GM21723 (cell line): ENCODE results near the gene CRADD.
"Not testable (repeated sequence)": the region's sequence is repeated elsewhere in the genome, so short reads cannot be mapped to it uniquely, and the experiment has no call there.

Experiments used
- ATAC-seq: cut with Tn5 transposase; IDR thresholded peaks from one replicate; pipeline ENCODE4 v1.9.1; 2021; ENCODE audit warnings: mild to moderate bottlenecking, moderate library complexity; ENCODE audit not compliant: unreplicated experiment

The CRADD gene

DNA sequence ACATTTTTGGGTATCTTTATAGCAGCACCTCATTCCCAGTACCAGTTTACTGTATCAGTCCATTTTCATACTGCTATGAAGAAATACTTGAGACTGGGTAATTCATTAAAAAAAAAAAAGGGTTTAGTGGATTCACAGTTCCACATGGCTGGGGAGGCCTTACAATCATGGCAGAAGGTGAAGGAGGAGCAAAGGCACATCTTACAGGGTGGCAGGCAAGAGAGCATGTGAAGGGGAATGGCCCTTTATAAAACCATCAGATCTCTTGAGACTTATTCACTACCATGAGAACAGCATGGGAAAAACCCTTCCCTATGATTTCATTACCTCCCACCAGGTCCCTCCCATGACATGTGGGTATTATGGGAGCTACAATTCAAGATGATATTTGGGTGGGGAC is 77.7 kb downstream of the CRADD start:
- ATAC-seq: not testable (repeated sequence)

DNA sequence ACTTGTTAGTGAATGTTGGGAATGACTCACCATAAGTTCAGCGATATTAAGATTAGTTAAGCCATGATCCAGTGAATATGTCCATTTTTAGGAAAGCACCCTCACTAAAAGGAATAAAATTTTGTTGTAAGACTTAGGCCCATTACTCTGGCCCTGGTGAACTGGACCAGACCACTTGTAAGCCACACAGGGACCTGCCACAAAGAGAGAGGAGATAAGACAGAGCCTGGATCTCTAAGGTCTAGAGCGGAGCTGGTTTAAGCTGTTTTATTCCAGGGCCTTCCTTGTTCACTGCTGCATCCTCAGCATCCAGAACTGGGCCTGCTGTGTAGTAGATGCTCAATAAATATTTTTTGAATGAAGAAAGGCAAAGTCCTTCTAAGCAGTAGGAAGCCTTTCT is 79.1 kb downstream of the CRADD start:
- ATAC-seq: no peak

DNA sequence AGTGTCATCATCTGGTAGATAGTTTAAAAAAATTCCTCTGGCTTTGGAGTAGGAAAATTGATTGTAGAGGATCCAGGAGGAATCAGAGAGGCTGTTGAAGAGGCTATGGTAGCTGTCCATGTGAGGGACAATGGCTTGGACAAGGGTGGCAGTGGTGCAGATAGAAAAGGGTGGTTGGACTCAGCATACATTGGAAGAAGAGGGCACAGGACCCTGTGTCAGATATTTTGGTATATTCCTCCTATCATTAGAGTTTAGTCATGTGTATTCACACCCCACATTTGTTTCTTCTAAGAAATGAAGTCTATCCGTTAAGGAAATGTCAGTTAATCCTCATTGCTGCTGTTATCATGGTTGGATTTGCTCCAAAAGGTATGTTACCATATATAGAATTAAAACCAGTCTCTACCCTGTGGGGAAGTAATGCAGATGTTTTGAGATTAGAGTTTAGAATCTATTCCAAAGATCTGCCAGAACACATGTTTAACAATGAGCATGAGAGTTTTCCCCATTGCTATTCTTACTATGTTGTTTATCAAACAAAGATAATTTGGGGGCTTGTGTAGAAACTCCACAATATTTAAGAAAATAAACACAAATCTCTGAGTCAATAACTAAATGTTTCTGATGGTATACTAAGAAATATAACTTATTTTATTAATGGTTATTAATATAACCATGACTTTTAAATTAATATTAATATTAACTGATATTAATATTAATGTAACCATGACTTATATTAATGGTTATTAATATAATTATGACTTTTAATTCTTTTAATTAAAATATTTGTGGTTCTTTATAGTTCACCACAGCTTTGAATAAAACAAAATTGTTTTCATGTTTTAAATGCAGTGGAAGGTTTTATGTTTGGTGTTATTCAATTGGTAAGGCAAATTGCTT is 80.9 kb downstream of the CRADD start:
- no peak for ATAC-seq

DNA sequence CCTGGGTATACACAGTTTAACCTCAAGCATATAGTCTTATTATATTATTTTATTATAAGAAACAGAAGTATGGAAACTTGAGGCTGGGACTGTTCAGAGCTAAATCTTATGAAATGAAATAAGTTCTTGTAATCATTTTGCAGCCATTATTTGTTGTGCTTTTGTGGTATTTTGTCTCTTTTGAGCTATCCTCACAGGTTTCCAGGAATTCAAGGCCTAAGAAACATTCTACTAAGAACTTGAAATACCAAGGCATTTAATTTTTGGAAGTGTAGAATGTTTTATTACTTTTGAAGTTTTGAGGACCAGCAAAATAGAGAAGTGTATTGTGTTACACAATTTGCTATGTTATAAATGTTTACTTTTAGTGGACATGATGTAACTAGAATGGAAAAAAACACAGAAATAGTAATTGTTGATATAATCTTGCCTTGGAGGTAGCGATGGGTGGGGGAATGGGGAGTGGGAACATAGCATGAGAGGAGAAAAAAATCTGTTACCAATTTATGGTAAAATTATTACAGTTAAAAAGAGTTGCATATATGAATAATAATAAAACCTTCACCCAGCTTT is 81.7 kb downstream of the CRADD start:
- ATAC-seq: no peak

DNA sequence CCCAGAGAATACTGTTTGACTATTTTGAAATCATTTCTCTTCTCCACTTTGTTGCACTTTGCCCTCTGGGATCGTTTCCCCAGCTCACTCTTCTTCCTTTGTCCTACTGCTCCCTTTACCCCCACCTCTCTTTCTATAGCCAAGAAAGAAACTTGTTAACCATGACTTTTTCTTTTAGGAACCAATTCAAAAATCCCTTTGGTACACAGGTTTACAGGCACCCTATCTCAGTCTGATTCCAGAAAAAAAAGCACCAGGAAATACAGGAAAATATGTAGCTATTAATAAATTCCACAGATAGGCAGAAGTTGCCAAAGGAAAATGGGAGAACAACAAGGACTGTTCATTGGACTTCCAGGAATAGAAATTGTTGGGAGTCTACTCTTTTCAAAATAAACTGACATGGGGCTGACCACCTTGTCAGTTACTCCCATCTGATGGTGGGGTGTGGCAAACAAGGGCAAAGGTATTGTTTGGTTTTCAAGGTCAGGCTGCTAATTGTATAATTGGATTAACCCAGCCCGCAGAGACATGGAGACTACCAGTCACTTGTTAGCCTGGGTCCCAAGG is 82.4 kb downstream of the CRADD start:
- no peak for ATAC-seq

DNA sequence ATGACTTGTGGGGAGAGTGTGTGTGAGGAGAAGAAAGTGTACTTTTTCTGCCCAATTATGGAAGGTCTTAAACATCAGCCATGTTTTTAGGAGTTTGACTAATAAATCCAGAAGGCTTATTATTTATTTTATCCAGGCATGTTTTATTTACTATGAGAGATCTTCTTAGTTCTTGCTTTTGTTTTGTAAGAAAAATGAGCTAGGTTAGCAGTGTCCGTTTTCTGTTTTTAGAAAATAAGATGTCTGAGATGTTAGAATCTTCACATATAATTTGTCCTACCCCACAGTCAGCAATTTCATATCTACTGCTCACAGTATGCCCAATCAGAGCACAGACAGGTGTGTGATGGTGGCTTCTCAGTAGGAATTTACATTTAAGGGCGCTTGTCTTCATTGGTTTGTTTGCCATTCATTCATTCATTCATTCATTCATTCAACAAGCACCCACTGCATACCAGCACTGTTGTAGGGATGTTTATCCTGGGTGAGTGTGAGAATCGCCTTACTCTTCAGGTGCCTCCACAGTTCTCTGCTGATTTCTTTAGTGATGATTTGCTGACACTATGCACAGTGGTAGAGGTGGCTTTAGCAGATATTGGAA is 83.2 kb downstream of the CRADD start:
- no peak for ATAC-seq

DNA sequence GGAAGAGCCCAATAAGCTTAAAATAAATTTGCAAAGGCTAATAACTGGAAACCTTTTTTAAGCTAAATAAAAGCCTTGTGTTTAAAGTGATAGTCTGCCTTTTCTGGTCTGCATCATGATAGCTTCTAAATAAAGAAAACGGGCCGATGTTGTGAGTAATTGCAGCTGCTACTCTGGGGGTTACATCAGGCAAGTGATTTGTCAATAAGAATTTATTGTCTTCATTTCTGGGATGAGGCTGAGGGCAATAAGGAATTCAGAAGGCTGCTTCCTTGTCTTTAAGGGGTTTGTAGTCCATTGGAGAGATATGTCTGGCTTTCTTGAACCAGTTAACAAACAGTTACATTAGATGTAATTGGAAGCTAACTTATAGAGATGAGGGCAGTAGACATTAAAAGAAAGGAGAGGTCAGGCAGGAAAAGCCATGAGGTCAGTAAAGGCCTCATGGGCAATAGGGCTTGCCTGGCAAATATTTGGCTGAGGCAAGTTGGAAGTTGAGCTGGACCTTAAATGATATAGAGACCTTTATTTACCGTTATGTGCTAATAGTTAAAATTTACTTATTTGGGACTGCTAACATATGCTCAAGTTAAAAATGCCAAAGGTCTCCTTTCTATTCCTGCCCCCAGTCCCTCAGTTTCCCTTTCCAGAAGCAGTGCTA is 85.0 kb downstream of the CRADD start:
- no peak for ATAC-seq

DNA sequence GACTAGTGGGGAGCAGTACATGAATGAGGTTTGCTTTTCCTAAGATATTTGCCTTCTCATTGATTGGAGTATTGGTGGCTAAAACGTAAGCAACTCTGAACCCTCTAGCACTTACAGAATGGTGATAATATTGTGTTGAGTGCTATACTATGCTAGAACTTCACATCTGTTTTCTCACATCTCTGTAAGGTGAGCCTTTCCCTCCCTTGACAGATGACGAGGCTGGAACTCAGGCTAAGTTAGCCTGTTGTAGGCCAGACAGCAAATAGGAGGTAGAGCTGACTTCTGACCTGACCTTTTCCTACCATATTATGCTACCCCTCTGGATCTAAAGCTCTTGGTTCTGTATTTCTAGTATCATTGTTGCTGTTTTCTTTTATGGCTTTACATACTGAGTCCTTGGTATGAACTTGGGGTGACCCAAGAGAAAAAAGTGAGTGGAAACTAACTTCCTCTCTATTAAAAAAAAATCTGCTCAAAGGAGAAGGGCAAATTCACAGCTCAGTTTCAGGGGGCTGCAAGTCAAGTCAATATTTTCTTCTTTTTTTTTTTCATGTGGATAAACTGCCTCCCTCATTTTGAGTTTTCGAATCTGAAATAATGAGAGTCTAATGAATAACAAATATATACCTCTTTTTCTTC is 85.9 kb downstream of the CRADD start:
- ATAC-seq: no peak

DNA sequence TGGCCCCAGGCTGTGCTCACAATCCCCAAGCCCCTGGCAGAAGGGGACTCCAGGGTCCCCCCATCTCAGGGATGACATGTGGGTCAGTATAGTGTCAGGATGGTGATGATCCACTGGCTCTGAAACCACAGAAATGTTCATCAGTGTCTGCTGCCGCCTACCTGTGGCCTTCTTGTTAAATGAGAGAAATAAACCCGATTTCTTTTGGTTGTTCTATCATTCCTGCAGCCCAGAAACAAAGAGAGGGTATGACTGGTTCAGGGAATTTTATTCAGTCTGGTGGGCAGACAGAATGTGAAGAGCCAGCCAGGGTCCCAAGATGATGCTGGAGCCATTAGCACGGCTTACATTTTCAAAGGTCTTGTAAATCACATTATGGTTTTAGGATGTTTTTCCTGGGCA is 86.6 kb downstream of the CRADD start:
- ATAC-seq: no peak

DNA sequence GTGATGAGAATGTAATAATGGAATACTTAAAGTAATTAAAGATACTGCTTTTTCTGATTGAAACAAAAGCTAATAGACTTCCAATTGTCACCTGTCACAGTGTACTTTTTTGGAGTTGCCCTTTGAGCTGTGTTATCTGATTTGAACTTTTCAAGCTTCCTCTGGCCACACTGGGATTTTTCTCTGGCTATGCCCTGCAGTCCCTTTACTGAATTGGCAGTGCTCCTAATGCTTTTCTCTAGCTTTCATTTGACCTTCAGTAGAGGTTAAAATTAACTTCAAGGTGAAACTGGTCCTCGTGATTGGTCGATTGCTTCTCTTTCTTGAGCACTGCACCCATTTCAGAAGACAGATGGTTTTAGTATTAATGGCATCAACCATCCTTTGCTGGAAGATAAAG is 89.2 kb downstream of the CRADD start:
- no peak for ATAC-seq

DNA sequence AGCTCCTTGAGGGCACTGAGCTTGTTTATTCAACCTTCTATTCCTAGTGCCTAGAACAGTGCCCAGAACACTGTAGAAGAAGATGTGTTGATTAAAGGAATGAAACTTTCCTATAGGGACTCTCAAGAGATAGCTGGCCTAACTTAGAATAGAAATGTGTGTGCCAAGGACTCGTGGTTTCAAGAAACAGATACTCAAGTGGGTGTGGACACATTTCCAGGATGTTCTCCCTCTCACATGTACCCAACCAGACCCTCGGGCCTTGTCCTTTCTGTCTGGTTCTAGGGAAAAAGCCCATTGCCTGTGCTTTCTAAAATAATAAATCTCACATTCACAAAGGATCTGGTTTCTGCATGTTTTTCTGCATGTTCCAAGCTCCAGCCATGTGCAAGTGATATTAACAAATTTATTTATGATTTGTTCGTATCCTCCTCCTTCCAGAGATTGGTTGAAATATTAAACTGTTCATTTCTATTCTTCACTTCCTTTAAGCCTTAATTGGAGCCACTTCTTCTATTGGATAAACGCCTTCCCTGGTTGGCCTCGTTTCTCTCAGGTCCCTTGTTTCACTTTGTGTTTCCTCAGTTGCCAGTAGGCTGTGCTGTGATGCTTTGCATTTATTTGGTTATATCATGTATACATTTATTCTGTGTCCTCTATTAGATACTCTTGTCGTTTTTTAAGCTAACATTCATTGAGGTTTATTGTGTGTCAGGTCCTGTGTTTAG is 89.8 kb downstream of the CRADD start:
- ATAC-seq: no peak

DNA sequence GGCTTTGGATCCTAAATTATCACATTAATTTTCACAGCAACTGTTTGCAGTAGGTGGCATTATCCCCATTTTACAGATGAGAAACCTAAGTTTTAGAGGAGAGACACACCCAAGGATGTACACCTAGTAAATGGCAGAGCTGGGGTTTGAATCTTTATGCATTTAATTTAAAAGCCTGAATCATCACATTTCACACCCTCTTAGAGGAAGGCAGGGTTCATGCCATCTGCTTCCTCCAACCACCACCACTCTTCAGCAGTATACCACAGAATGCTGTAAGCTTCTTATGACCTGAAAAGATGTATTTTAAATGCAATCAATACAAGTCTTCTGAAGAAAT is 90.3 kb downstream of the CRADD start:
- no peak for ATAC-seq

DNA sequence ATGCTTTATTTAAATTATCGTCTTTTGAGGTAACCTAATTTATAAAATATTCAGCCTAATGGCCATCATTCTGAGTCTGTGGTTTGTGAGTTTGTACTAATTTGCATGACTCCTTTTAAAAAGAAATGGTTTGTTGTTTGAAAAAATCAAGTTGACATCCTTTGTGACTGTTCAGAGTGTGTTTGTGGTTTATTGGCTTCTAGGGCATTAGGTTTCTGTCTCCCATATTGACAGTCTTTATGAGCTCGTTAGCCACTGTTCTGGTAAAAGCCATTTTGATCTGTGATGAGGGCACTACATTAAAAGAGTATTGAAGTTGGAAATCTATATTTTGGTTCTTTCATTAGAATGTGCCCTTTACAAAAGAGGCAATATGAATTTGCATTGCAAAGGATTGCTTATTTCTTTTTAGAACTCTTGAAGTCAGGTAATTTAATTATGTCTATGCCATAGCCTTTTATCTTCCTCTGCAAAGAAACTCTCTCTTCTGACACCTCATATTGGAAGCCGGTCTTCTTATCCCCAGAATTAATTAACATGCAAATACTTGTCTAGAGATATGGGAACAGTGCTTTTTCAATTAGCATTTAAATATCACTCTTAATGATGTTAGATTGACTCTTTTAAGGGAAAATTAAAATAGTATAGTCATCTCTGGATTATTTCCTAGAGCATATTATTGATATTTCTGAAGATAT is 95.0 kb downstream of the CRADD start:
- no peak for ATAC-seq

DNA sequence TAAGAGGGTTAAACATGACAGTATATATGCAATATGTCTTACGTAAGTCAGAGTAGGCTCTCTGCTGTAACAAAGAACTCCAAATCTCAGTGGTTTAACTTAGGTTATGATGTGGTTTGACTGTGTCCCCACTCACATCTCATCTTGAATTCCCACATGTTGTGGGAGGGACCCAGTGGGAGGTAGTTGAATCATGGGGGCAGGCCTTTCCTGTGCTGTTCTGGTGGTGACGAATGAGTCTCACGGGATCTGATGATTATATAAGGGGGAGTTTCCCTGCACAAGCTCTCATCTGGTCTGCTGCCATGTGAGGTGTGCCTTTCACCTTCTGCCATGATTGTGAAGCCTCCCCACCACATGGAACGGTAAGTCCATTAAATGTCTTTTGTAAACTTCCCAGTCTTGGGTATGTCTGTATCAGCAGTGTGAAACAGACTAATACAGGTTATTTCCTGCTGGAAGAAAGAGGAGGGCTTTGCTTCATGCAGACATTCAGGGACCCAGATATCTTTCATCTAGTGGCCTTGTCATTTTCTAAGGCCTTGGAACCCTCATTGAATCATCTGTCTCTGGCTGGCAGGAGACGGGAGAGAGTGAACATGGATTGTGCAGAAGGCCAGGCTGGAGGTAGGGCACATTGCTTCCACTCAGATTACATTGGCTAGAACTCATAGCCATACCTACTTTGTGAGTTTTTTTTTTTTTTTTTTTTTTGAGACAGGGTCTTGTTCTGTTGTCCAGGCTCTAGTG is 96.1 kb downstream of the CRADD start:
- no peak for ATAC-seq

DNA sequence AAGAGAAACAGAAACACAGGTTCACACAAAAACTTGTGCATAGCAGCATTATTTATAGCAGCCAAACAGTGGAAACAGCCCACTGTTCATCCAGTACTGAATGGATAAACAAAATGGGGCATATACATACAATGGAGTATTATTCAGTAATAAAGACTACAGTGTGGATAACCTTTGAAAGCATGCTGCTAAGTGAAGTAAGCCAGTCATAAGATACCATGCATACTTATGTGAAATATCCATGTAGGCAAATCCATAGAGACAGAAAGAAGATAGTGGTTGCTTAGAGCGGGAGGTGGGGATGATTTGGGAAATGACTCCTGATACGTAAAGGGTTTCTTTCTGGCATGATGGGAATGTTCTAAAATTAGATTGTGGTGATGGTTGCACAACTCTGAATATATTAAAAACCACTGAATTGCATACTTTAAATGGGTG is 99.4 kb downstream of the CRADD start:
- no peak for ATAC-seq

DNA sequence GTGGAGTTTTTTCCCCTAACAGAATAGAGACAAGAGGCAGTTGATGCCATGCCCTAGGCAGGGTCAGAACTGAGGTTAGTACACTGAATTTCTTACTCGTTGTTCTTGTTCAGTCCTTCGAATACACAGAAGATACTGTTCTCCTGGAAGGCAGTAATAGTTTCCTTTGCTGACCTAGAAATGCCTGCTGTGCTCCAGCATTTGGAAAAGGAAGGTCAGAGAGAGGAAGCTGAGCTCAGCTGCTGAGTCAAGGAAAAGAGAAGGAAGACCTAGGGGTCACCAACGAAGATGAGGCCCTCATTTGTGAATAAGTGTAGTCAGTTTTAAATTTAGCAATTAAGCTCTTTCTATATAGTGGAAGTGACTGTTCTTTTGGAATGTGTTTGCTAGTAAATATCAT is 100.1 kb downstream of the CRADD start:
- ATAC-seq: no peak

DNA sequence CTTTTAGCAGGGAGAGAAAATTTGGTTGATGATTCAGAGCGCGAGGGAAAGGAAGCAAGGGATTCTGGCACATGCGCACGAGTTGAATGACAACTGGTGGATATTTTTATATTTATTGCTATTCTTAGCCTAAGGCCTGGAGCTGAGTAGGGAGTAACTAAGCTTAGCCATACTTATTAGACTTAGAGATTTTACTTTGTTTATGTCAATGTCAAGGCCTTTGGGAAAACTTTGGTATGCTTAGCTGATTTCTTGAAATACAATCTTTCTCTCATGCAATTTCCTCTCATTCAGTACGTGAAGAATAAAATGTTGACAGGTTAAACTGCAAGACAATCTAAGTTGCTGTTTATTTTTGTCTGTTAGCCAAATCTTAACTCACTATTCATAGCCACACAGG is 101.1 kb downstream of the CRADD start:
- ATAC-seq: no peak

DNA sequence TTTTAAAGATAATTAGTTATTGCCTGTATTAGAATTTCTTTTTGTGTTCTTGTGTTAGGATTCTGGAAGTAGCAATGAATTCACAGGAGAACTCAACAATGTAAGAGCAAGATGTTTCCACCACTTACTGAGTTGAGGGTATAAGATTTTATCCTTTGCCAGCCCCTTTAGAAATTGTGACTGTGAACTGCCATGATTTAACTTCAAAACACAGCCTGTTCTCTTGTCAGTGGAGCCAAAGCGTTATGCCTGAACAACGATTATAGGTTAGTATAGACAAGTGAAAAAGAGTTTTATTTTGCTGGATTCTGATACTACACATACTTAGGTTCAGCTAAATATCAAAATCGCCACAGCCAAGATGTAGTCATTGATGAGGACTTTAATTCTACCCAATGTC is 101.6 kb downstream of the CRADD start:
- no peak for ATAC-seq

DNA sequence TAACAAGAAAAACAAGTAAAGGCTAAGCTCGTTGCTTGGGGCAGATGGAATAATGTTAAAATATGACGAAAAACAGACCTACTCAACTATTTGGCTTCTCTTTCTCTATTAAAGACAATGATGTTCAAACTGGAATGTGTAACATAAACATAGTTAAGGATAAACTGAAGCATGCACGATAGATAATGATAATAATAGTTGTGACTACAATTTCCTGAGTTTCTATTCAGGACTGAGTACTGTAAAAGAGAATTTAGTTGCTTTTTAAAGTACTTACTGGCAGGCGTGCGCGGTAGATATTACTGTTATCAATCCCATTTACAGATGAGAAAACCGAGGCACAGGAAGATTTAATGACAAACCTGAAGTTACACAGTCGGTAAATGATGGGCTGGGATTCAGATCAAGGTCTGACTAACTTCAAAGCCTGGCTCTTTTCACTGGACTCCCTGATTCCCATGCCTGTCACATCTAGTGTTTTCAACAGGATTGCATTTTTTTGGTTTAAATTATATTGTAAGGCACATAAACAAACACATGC is 103.0 kb downstream of the CRADD start:
- ATAC-seq: no peak
